ENCODE measurements around the gene AMPD3. TPM values are rescaled to one million over a fixed set of nuclear protein-coding genes. Genes with fewer than 3 reads are reported as not detected.

AMPD3 gene
- total and polyA plus RNA-seq, 7 donors, result 4.2 to 8.1 (median 5.0) TPM

DNA sequence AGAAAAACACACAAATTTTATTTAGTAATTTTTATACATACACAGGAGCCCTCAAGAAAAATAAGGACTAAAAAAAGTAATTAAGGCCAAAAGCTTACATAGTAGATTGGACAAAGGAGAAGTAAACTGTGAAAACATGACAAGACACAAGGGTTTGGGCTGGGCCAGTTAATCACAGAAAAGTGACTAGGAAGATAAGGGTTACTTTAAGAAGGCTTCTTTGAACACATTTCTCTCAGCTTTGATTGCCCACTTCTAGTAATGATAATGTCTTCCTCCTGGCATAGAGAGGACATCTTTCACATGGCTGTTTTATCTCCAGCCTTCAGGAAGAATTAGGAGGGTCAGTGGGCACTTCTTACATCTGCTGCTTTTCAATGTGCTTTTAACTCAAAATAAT, 82.5 kb downstream of the AMPD3 start:
- Histone ChIP-seq H3K4me1 (peaks cover 0 to 14% (median 5%) of the 10 kb centered on the region in 4 donors), H3K27ac (no peak overlapping the region), H3K4me3 (no peak overlapping the region), H3K27me3 (no peaks in the 10 kb centered on the region), H3K9me3 (no peaks in the 10 kb centered on the region), H3K36me3 (peaks cover 0 to 16% (median 2%) of the 10 kb centered on the region in 4 donors)
- DNase-seq, result no peak
- intact Hi-C loops (cut with DNase I), result no loop called here
- TF ChIP-seq CTCF (IDR thresholded peaks at IDR 0.05), result no peak
- TF ChIP-seq POLR2AphosphoS5 (IDR thresholded peaks at IDR 0.05), result no peak
- no peak for TF ChIP-seq EP300 (IDR thresholded peaks at IDR 0.05)
- no peak for TF ChIP-seq POLR2A (IDR thresholded peaks at IDR 0.05)

- H3K27ac ChIP-seq, result no peak overlapping the region
- no peak for DNase-seq
- TF ChIP-seq POLR2AphosphoS5 (IDR thresholded peaks at IDR 0.05) (no peak), CTCF (IDR thresholded peaks at IDR 0.05) (no peak), EP300 (IDR thresholded peaks at IDR 0.05) (no peak), POLR2A (IDR thresholded peaks at IDR 0.05) (no peak)
Measured at GRCh38 chr11:10538924-10539323, 83.9 kb downstream of the AMPD3 start.

GRCh38 chr11:10539339-10539738, 84.3 kb downstream of the AMPD3 start:
- Histone ChIP-seq H3K27me3 (no peaks in the 10 kb centered on the region), H3K9me3 (no peaks in the 10 kb centered on the region), H3K4me3 (no peak overlapping the region), H3K4me1 (peaks cover 0 to 14% (median 5%) of the 10 kb centered on the region in 4 donors), H3K36me3 (no peaks in the 10 kb centered on the region), H3K27ac (no peak overlapping the region)
- no peak for TF ChIP-seq POLR2A (IDR thresholded peaks at IDR 0.05)
- TF ChIP-seq EP300 (IDR thresholded peaks at IDR 0.05), result no peak
- TF ChIP-seq POLR2AphosphoS5 (IDR thresholded peaks at IDR 0.05), result no peak
- TF ChIP-seq CTCF (IDR thresholded peaks at IDR 0.05), result no peak
- intact Hi-C loops (cut with DNase I), result no loop called here
- DNase-seq, result no peak

More at GRCh38 chr11:10538924-10539323, 83.9 kb downstream of the AMPD3 start:
- Histone ChIP-seq H3K4me1 (peaks cover 0 to 14% (median 5%) of the 10 kb centered on the region in 4 donors), H3K9me3 (no peaks in the 10 kb centered on the region), H3K4me3 (no peak overlapping the region), H3K27me3 (no peaks in the 10 kb centered on the region), H3K36me3 (peaks cover 0 to 3% (median 0%) of the 10 kb centered on the region in 4 donors)
- WGBS, 2 donors, result 73 to 78% methylated on average over 1 of the region's 1 CpG
- intact Hi-C loops (cut with DNase I), result no loop called here

- Histone ChIP-seq H3K9me3 (no peaks in the 10 kb centered on the region), H3K4me3 (peak overlapping the region; percentile 64 to 93 (median 85)), H3K36me3 (no peaks in the 10 kb centered on the region), H3K4me1 (peaks cover 0 to 14% (median 5%) of the 10 kb centered on the region in 4 donors), H3K27ac (peak overlapping the region; percentile 81 to 91 (median 88)), H3K27me3 (no peaks in the 10 kb centered on the region)
- intact Hi-C loops (cut with DNase I), result loop anchor here (2.0 to 5.0 kb wide), 2 partner anchors 133 to 194 kb away; no protein-coding TSS in a partner anchor
- TF ChIP-seq CTCF (IDR thresholded peaks at IDR 0.05) (no peak), POLR2A (IDR thresholded peaks at IDR 0.05) (no peak), POLR2AphosphoS5 (IDR thresholded peaks at IDR 0.05) (no peak), EP300 (IDR thresholded peaks at IDR 0.05) (no peak)
- DNase-seq, result peak; percentile 75
- WGBS, 2 donors, result 0 to 1% methylated on average over 25 of the region's 25 CpGs
Measured at GRCh38 chr11:10540546-10540914, 85.5 kb downstream of the AMPD3 start.

Data from sigmoid colon (tissue), 7 donors.